ENCODE results near the gene BMPER. TPM values are rescaled to one million over a fixed set of nuclear protein-coding genes. Genes with fewer than 3 reads are reported as not detected.

The BMPER gene
- total and polyA plus RNA-seq, 2 donors from 2014 or later: 0.60 to 0.80 TPM

- TF ChIP-seq CTCF (IDR thresholded peaks at IDR 0.05; ENCODE audit: borderline replicate concordance, extremely low read depth, insufficient read depth): no peak
- H3K27me3 ChIP-seq (ENCODE audit: control insufficient read depth, insufficient read depth, low read length): no peaks in the 10 kb centered on the region
- DNase-seq: peak in 2 of 5 donors; percentile 29 to 47
Observed at GRCh38 chr7:33886149-33886623, 19.2 kb upstream of the BMPER start.

GRCh38 chr7:33887266-33887975 is 17.9 kb upstream of the BMPER start:
- H3K27ac ChIP-seq (ENCODE audit: low read depth in 2 of 2, low read length in 2 of 2): no peak overlapping the region
- no peak overlapping the region for H3K4me3 ChIP-seq (ENCODE audit: low read length in 3 of 3)
- intact Hi-C loops (cut with DNase I): no loop called here
- no peak overlapping the region for H3K9ac ChIP-seq (ENCODE audit: low read length in 3 of 3)
- no peaks in the 10 kb centered on the region for H3K4me1 ChIP-seq (ENCODE audit: control insufficient read depth in 2 of 3, insufficient read depth in 2 of 3, low read depth in 1 of 3, low read length in 3 of 3)
- no peaks in the 10 kb centered on the region for H3K27me3 ChIP-seq (ENCODE audit: control insufficient read depth, insufficient read depth, low read length)
- FAIRE-seq: no peak
- no peak for TF ChIP-seq CTCF (IDR thresholded peaks at IDR 0.05; ENCODE audit: borderline replicate concordance, extremely low read depth, insufficient read depth)
- H3K36me3 ChIP-seq (ENCODE audit: control insufficient read depth in 2 of 3, insufficient read depth in 3 of 3, low read length in 3 of 3): no peaks in the 10 kb centered on the region
- no peak for DNase-seq
- H3K9me3 ChIP-seq (ENCODE audit: control insufficient read depth in 2 of 3, insufficient read depth in 1 of 3, low read length in 3 of 3): no peaks in the 10 kb centered on the region

More at GRCh38 chr7:33886149-33886623, 19.2 kb upstream of the BMPER start:
- no peak overlapping the region for H3K27ac ChIP-seq (ENCODE audit: low read depth in 2 of 2, low read length in 2 of 2)
- no peaks in the 10 kb centered on the region for H3K4me1 ChIP-seq (ENCODE audit: control insufficient read depth in 2 of 3, insufficient read depth in 2 of 3, low read depth in 1 of 3, low read length in 3 of 3)
- no peaks in the 10 kb centered on the region for H3K36me3 ChIP-seq (ENCODE audit: control insufficient read depth in 2 of 3, insufficient read depth in 3 of 3, low read length in 3 of 3)
- FAIRE-seq: no peak
- no peak overlapping the region for H3K4me3 ChIP-seq (ENCODE audit: low read length in 3 of 3)
- intact Hi-C loops (cut with DNase I): no loop called here
- H3K9ac ChIP-seq (ENCODE audit: low read length in 3 of 3): no peak overlapping the region
- H3K9me3 ChIP-seq (ENCODE audit: control insufficient read depth in 2 of 3, insufficient read depth in 1 of 3, low read length in 3 of 3): no peaks in the 10 kb centered on the region

DNA sequence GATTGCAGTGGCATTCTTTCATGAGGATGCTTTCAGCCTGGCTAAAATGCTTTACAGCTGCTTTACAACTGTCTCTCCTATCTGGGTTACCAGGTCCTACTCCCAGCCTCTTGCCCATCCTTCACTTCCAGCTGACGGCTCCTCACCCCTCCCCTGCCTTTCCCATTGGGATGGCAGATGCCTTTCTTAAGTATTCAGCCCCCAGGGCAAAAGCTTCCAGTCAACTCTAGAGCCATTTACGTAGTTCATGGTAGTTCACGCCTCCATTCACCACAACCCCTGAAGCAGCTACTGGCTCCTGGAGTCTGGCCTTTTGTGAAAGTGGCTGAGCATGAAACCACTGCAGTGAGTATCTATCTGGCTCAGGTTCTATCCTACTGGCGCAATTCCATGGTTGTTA is 17.2 kb upstream of the BMPER start:
- FAIRE-seq (no peak), DNase-seq (no peak)
- no peak overlapping the region for H3K4me3 ChIP-seq (ENCODE audit: low read length in 3 of 3)
- H3K9me3 ChIP-seq (ENCODE audit: control insufficient read depth in 2 of 3, insufficient read depth in 1 of 3, low read length in 3 of 3): no peaks in the 10 kb centered on the region
- no peak overlapping the region for H3K9ac ChIP-seq (ENCODE audit: low read length in 3 of 3)
- intact Hi-C loops (cut with DNase I): no loop called here
- no peak overlapping the region for H3K27ac ChIP-seq (ENCODE audit: low read depth in 2 of 2, low read length in 2 of 2)
- no peaks in the 10 kb centered on the region for H3K4me1 ChIP-seq (ENCODE audit: control insufficient read depth in 2 of 3, insufficient read depth in 2 of 3, low read depth in 1 of 3, low read length in 3 of 3)
- no peaks in the 10 kb centered on the region for H3K27me3 ChIP-seq (ENCODE audit: control insufficient read depth, insufficient read depth, low read length)
- TF ChIP-seq CTCF (IDR thresholded peaks at IDR 0.05; ENCODE audit: borderline replicate concordance, extremely low read depth, insufficient read depth): no peak
- H3K36me3 ChIP-seq (ENCODE audit: control insufficient read depth in 2 of 3, insufficient read depth in 3 of 3, low read length in 3 of 3): no peaks in the 10 kb centered on the region
